NK-92 (cell line): Measurements from ENCODE around the gene FAM118A.
A peak's percentile ranks its signal among the peaks of the same experiment; 100 is the strongest.
"Not testable (repeated sequence)": the region's sequence is repeated elsewhere in the genome, so short reads cannot be mapped to it uniquely, and the experiment has no call there.

Experiments used
- DNase-seq: peaks from one replicate; lab custom pipeline; 2025; ENCODE audit not compliant: unreplicated experiment; lab: John Stamatoyannopoulos, UW

FAM118A gene

GRCh38 chr22:45308957-45309421 is 745 bp upstream of the FAM118A start:
- no peak for DNase-seq

DNA sequence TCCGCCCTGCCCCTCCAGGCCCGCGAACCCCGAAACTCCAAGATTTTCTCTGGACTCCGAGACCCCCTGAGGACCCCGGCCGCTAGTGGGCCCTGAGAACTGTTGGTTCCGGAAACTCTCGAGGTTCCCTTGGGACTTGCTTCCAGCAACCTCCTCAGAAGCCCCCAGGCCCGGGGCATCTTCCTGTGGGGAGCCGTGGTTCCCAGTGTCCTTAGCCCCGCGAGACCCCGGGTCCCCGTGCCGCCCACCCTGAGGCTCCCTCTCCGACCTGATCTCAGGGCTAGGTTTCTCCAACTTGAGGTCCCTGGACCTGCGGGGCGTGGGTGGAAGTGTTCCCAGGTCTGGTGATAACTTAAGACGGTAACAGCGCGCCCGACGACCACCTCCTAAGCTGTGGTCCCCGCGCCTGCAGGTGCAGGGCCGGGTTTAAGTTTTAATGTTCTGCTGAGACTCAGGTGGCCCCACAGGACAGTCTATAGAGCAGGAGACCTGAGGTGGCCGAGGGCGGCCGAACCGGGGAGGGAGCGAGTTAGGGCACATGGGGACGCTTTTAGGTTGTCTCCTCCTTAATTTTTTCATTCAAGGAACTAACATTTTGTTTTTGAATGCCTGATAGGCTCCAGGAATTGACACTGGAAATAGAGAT is 720 bp downstream of the FAM118A start:
- no peak for DNase-seq

DNA sequence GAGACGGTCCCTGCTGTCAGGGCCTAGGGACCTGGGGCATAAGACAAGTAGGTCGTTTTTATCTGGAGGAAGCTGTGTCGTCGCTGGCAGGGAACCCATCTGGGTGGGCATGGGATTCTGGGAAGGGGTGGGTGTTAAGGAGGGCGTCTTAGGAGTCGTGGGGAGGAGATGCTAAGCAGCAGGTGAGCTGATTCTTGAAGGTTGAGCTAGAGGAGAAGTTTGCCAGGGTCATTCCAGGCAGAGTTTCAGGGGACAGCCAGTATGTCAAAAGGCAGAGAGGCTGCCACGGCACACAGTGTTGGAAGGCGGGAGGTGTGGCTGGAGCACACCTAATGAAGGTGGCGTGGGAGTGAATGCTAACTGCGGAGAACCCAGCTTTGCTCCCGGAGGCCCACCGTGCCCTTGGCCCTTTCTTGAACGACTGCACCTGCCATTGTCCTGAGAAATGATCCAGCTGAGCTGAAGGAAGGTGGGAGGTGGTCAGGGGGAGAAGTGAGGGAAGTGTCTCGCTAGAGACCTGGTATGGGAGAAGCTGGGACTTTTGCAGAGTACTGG is 1.3 kb downstream of the FAM118A start:
- no peak for DNase-seq

DNA sequence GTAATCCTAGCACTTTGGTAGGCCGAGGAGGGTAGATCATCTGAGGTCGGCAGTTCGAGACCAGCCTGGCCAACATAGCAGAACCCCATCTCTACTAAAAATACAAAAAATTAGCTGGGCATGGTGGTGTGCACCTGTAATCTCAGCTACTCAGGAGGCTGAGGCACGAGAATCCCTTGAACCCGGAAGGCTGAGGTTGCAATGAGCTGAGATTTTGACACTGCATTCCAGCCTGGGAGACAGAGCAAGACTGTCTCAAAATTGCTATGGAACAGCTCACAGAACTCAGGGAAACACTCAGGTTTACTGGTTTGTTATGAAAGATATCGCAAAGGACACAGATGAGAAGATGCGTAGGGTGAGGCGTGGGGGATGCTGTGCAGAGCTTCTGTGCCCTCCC is 2.7 kb downstream of the FAM118A start:
- DNase-seq, result no peak

- no peak for DNase-seq
Observed at GRCh38 chr22:45312856-45313255, 3.1 kb downstream of the FAM118A start.

DNA sequence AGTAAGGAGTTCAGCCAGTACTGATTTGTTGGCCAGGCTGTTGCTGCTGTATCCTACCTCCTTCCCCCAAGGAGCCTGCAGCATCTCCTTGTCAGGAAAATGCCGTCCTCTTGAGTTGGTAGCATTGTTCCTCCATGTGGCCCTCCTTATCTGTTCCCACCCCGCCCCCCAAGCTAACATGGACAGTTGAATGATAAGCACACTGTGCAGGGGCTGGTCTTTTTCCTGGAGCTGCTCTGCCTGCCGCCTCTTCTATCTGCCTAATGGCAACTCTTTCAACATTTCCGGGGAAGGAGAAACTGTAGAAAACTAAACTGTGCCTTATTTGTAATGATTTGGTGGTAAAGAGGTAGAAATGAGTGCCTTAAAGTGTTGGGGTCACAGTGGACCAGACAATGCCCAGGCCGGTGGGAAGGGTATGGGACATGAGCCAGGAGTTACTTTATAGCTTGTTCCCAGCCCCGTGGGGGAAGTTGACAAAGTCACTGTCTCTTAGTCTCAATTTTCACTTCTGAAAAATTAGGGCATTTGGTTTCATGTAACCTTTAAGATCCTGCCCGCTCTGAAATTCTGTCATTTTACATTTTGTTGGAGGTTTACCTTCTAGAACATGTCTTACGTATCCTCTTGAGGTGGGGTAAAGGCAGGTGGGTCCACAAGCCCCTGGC is 4.5 kb downstream of the FAM118A start:
- DNase-seq, result no peak

GRCh38 chr22:45314786-45315185 is 5.1 kb downstream of the FAM118A start:
- no peak for DNase-seq

- no peak for DNase-seq
Observed at GRCh38 chr22:45316796-45317526, 7.2 kb downstream of the FAM118A start.

DNA sequence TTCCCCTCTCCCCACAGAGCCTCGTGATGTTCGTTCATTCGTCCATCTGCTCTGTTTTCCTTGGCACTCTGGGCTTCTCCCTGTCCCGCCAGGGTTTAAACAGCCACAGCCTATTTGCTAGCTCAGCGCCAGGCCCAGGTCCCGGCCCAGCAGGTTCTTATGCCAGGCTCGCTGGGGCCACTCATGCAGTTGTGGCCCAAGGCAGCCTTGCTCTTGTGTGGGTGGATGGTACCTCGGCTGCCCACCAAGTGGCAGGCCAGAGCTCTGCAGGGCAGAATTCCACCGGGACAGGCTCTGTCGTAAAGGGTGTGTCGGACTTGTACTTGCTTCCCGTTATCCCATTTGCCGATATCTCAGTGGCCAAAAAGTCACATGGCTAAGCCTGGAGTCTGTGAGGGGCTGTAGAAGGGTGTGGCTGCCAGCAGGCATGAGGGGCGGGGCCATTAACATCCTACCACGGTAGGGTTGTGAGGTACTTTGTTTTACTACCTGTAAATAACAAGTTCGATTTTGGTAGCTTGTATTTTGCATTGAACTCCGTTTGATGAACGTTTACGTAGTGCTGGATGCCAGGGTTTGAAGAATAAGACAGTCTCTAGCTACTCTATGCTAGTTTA is 7.9 kb downstream of the FAM118A start:
- no peak for DNase-seq

- DNase-seq, result peak; percentile 62
Observed at GRCh38 chr22:45318168-45318557, 8.4 kb downstream of the FAM118A start.

DNA sequence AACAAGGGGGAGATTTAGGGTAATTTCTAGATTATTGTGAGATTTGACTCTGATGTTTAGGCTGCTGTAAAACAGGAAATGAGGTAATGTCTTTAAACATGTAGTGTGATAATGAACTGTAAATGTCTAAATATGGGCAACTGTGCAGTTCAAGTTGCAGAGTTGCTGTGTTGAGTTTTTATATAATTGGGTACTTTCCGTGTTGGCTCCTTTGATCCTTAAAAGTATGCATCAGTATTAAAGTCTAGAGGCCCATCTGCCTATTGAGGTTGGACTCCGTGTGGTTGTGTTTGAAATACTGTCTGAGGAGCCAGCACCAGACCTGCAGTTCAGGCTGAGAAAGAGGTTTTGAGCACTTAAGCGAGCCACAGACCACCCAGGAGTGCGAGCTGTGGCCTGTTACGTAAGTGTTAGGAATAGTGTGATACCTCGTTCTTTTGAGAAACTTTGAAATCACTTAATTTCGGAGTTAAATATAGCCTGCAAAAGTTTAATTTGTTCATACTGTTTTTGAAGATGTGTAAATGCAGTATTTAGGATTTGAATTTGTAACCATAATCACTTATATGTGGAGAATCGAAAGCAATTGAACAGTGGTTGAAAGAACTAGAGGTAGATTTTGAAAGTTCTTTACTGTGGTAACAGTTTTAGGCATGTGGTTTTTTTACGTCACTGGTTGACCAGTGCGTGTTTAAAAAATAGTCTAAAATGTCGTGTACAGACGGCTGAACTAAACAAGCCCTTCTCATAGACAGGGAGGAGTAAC is 9.0 kb downstream of the FAM118A start:
- DNase-seq, result no peak

GRCh38 chr22:45319324-45319685 is 9.6 kb downstream of the FAM118A start:
- DNase-seq, result no peak

GRCh38 chr22:45320357-45320976 is 10.7 kb downstream of the FAM118A start:
- DNase-seq, result no peak

DNA sequence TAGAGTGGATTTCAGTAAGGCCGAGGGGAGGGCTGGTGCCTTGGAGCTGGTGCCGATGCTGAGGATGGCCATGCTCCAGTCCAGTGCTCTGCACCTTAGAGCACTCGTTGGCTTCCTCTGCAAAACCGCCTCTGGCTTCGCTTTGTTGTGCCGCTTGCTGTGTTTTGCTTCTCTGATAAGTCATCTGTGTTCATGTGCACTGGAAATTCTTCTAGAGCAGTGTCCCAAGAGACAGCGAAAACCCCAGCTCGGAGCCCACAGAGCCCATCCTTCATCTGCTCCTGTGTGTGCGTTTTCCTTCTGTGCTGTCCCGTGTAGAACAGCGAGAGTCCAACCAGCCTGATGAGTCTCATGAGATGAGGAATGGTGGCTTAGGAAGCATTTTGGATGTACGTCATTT is 12.1 kb downstream of the FAM118A start:
- no peak for DNase-seq

- no peak for DNase-seq
Observed at GRCh38 chr22:45322873-45323525, 13.3 kb downstream of the FAM118A start.

GRCh38 chr22:45323695-45324094 is 14.0 kb downstream of the FAM118A start:
- no peak for DNase-seq

DNA sequence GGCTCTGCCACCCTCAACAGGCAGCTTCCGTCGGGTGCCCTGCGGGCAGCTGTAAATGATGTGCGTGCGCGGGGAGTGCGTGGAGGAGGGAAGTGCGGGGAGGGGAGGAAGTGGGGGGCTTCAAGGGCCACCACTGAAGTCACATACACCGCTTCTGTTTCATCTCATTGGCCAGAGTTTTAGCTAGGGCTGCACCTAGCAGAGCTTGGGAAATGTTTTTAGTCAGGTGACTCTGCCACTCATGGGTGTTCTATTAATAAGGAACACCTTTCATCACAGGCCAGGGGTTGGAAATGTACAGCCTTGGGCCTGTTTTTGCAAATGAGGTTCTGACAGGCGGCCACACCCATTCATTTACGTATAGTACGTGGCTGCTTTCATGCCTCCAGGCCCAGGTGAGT is 14.6 kb downstream of the FAM118A start:
- DNase-seq, result no peak

- not testable (repeated sequence) for DNase-seq
Observed at GRCh38 chr22:45328261-45328660, 18.5 kb downstream of the FAM118A start.

- DNase-seq, result no peak
Observed at GRCh38 chr22:45328822-45329529, 19.2 kb downstream of the FAM118A start.
